ENCODE results near the gene SYNE1. TPM values are rescaled to one million over a fixed set of nuclear protein-coding genes. Genes with fewer than 3 reads are reported as not detected.

The SYNE1 gene
- total and polyA plus RNA-seq, 2 of the 8 experiments (the other 6 are each of a cell fraction or from before 2014, with no cell fraction given) = 2.8 to 5.5 TPM

DNA sequence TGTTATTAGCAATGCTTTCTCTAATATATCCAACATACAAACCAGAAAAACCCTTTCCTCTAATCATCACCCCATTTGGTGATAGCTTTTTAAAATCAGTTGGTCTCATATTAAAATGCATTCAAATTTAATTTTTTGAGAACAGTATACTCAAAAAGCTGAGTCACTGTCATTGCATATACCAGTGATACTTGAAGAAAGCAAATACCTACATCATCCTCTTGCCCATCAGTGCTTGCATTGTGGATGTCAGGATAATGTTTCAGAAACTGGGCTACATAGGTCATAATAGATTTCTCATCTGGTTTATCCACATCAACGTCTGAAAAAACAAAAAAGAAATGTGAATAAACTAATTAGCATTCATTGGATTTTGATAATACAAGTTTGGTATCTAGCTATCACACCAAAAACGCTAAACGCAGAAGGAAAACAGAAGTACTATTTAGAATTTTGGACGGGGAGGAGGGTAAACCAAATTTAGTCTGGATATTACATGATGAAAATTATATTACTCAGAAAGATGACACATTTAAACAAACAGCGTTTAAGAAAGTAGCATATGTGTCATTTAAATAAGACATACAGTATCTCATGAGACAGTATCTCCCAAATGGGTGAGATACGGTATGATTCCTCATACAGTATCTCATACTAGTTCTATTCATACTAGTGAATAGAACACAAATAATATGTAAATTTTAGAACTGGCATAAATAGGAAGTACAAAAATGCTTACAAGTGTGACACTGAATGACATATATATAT is 134.6 kb downstream of the SYNE1 start (continued):
- TF ChIP-seq BACH1 (IDR thresholded peaks at IDR 0.05; ENCODE audit: low read length) (no peak), NRF1 (IDR thresholded peaks at IDR 0.05; ENCODE audit: low read depth, low read length) (no peak), MAX (IDR thresholded peaks at IDR 0.05) (no peak), EGR1 (IDR thresholded peaks at IDR 0.05; ENCODE audit: borderline replicate concordance, low read depth, low read length) (no peak), RFX5 (IDR thresholded peaks at IDR 0.05; ENCODE audit: borderline replicate concordance, low read depth, low read length) (no peak), ASH2L (IDR thresholded peaks at IDR 0.05; ENCODE audit: low read length) (no peak), KDM4A (IDR thresholded peaks at IDR 0.05; ENCODE audit: low read depth, low read length, severe bottlenecking) (no peak), BCL11A (IDR thresholded peaks at IDR 0.05; ENCODE audit: low read depth in 2 of 2, low read length in 2 of 2) (no peak), EP300 (IDR thresholded peaks at IDR 0.05; ENCODE audit: borderline replicate concordance in 1 of 2, low read depth in 2 of 2, low read length in 2 of 2) (no peak), PHF8 (conservative IDR thresholded peaks at IDR 0.05; ENCODE audit: low read depth, low read length) (no peak)

All from H1 (cell line).